A549 (cell line): ENCODE measurements around the gene PYGO1.

Source experiments
- NPAS2 ChIP-seq: fragments of 250-450 bp; sonication (Bioruptor Pico); IDR thresholded peaks from 2 replicates; pipeline ENCODE4 v1.8.0; 2022; ENCODE audit warnings: mild to moderate bottlenecking, moderate library complexity, borderline replicate concordance
- TF ChIP-seq, protein P1 (sequence below): fragments of >200 bp; sonication (Bioruptor Twin); formaldehyde crosslinking; IDR thresholded peaks from 3 replicates; pipeline ENCODE4 v1.5.1; 2016

DNA sequence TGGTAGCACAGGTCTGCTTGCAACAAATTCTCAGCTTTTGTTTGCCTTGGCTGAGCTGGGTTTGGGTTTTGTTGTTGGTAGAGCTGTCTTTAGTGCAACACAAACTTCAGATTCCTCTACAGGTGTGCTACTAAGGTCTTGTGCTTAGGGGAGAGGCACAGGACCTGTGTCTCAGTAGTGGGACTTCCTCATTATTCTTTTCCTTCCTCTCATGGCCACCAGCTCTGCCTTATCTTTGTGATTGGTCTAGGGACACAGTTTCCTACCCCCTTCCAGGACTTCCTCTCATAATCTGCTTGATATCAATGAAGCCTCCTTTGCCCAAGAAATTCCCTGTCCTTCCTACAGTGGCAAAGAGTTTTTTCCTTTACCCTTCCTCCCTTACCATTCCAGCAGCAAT, 55.2 kb downstream of the PYGO1 start:
- TF ChIP-seq, protein P1, sequence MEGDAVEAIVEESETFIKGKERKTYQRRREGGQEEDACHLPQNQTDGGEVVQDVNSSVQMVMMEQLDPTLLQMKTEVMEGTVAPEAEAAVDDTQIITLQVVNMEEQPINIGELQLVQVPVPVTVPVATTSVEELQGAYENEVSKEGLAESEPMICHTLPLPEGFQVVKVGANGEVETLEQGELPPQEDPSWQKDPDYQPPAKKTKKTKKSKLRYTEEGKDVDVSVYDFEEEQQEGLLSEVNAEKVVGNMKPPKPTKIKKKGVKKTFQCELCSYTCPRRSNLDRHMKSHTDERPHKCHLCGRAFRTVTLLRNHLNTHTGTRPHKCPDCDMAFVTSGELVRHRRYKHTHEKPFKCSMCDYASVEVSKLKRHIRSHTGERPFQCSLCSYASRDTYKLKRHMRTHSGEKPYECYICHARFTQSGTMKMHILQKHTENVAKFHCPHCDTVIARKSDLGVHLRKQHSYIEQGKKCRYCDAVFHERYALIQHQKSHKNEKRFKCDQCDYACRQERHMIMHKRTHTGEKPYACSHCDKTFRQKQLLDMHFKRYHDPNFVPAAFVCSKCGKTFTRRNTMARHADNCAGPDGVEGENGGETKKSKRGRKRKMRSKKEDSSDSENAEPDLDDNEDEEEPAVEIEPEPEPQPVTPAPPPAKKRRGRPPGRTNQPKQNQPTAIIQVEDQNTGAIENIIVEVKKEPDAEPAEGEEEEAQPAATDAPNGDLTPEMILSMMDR = no peak
- TF ChIP-seq NPAS2 (CRISPR knock-in tag) = no peak
